ENCODE measurements around the gene HES7.
"Not testable (repeated sequence)": the region's sequence is repeated elsewhere in the genome, so short reads cannot be mapped to it uniquely, and the experiment has no call there.

GRCh38 chr17:8077939-8078338 lies 46.0 kb downstream of the HES7 start:
- not testable (repeated sequence) for TF ChIP-seq EZH2phosphoT487 (IDR thresholded peaks at IDR 0.05; ENCODE audit: low read depth); CTCF (IDR thresholded peaks at IDR 0.05; ENCODE audit: low read depth, low read length)
